Measurements from ENCODE around the gene RIMKLB.

GRCh38 chr12:8771072-8771471 is 73.3 kb downstream of the RIMKLB start:
- 0 out of 6 replicates have a peak, but pooled peaks of 1 of the 3 experiments have one; percentile 18 for TF ChIP-seq CTCF (IDR thresholded peaks at IDR 0.05 in 2 of 3, conservative IDR thresholded peaks at IDR 0.05 in 1 of 3; ENCODE audit: borderline replicate concordance in 1 of 3, insufficient read depth in 1 of 3, low read depth in 2 of 3, low read length in 2 of 3)
- TF ChIP-seq POLR2AphosphoS5 (IDR thresholded peaks at IDR 0.05; ENCODE audit: low read depth, low read length): no peak
- TF ChIP-seq EZH2 (IDR thresholded peaks at IDR 0.05): no peak
- no peak for TF ChIP-seq FOSL1 (IDR thresholded peaks at IDR 0.05; ENCODE audit: low read depth)
- TF ChIP-seq EZH2phosphoT487 (IDR thresholded peaks at IDR 0.05; ENCODE audit: borderline replicate concordance): no peak
- TF ChIP-seq POLR2A (IDR thresholded peaks at IDR 0.05; ENCODE audit: borderline replicate concordance, extremely low read depth, insufficient read depth, insufficient read length): no peak
- no peak for TF ChIP-seq SP1 (IDR thresholded peaks at IDR 0.05; ENCODE audit: low read depth)
- TF ChIP-seq ZNF274 (IDR thresholded peaks at IDR 0.05; ENCODE audit: low read depth, low read length): no peak
- TF ChIP-seq RAD21 (IDR thresholded peaks at IDR 0.05; ENCODE audit: low read depth): no peak

Measured in HCT116 (cell line).